Stimulated activated CD8-positive, alpha-beta memory T cell treated with anti-CD3 and anti-CD28 coated beads, Interleukin-2, amount 100 ng/mL, for 48 hours (primary cell): ENCODE results near the gene PFKP.

Source experiments
- DNase-seq, 2 donors: peaks; one replicate each; pipeline ENCODE4 v3.0.0-alpha.2; 2020; ENCODE audit warnings: low read depth in 2 of 2

PFKP gene

DNA sequence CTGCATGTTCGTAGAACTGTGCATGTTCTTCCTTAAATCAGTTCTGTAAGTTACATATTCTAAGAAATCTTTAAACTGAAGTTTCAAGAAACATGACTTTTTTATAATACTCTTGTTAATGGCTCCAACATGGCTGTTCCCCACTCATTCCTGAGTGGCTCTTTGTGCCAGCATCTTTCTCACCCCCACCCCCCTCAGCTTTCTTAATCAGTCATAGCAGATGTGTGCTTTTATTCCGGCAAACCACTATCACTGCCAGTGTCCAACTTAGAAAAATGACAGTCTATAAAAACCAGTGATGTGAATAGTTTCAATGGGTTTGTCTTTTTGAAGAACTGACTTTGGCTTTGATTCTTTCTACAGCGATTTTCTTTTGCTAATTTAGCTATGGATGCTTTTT, 67.7 kb downstream of the PFKP start:
- no peak for DNase-seq

DNA sequence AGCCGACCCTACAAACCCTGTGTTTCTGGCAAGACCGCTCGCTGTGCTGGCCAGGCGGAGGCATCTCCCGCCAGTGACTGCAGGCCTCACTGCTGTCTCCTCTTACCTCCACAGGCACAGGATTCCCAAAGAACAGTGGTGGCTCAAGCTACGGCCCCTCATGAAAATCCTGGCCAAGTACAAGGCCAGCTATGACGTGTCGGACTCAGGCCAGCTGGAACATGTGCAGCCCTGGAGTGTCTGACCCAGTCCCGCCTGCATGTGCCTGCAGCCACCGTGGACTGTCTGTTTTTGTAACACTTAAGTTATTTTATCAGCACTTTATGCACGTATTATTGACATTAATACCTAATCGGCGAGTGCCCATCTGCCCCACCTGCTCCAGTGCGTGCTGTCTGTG, 69.0 kb downstream of the PFKP start:
- DNase-seq: no peak

DNA sequence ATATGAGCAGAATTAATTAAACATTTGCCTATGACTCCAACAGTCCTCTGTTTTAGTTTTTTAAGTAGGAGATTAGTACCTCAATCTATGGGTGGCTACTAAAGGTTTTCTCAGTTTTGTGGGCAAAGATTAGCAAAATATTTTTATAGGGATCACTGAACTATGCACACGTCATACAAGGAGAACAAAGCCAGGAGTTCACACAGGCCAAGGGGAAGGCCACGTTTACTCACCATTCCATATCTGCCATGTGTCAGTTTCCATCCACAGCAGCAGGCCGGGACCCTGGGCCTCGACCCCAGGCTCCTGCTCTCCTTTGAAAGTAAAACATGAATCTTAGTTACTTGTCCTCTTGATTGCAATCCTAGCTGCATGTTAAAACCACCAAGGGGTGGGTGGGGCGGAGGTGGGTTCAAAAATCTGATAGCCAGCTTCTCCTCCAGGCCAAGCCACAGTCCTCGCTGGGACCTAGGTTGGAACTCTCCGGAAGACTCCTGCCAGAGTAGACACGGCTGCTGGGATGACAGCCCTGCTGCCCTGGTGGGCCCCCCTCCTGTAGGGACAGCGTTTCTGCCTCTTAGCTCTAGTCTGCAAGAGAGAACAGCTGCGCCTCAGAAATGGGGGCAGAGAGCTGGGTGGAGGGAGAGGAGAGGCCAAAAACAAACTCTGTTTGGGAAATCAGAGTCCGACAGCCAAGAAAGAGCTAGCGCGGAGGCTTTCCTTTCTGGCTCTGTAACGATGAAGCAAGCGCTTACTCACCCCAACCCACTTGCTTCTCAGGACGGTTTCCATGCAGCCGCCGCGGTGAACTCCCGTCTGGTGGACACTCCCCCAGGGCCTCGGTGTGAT, 69.6 kb downstream of the PFKP start:
- DNase-seq: no peak

DNA sequence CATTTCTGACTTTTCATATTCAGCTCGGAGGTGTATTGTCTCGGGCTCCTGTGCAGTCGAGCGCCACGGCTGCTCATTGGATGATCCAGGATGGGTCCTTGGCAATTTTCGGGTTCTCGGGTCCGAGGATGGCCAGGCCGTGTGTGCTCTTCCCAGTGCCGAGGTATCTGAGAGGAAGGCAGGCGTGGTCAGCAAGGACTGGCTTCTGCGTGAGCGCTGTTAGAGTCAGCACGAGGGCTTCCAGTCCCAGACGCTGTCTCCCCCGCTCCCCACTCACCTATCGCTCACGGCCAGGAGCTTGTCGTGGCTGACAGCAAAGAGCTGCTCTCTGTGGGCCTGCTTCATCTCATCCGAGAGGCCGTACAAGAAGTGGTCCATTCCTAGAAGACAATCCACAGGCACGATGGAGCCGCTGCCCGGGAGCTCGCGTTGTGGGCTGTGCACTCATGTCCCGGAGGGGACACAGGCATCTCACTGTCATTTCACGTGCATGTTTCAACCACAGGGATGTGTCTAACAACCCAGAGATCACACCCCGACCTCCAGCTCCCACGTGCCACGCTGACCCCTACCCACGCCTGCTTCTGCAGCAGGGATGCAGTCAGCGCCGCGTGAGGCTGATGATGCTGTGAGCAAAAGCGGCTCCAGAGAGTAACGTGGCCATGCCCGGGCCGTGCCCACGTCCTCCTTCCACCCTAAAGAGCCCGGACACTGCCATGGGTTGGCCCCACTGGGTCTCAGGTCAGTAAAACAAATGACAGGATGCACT, 70.8 kb downstream of the PFKP start:
- no peak for DNase-seq

GRCh38 chr10:3139216-3139910, 72.0 kb downstream of the PFKP start:
- DNase-seq: no peak

DNA sequence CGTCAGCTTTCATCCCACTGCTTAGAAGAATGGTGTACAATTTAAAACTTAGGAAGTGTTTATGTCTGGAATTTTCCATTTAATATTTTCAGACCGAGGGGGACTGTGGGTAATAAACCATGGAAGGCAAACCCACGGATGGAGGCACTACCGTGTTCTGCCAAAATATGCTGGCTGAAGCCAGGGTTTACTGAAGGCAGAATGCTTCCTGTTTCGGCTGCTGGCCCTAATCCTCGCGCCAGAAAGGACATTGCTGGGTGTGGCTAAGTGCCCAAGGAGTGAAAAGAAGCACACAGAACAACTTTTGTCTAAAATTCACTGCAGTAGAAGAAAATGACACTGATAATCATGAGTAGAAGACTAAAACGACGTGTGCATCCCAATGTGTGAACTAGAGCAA, 72.9 kb downstream of the PFKP start:
- DNase-seq: no peak

DNA sequence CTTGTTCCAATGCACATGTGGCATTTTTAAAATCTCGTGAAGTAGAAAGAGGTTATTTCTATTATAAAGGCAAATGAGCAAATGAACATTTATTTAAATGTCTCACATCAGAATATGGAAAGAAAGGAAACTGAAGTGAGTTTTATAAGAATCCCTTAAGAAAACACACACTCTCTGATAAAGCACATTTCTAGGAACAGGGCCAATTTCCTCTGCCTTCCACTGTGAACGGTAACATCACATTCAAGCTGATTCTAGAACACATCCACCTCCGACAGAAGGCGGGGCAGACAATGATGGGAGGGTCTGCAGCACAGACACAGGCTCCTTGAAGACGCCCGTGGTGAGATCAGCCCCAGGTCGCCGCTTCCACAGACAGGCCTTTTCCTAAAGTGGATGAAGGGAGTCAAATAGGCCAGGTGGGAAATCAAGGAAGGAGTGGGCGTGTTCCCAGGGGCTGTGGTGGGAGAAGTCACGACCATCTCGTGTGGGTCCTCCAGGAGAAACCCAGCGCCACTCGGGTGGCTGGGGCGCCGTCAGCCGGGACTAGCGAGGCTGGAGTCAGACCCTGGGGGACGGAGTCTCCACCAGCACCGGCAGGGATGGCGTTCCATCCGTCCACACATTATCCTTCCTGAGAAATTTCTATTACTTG, 74.1 kb downstream of the PFKP start:
- no peak for DNase-seq

- DNase-seq: no peak
Observed at GRCh38 chr10:3142146-3142875, 75.0 kb downstream of the PFKP start.

GRCh38 chr10:3143366-3143765, 76.0 kb downstream of the PFKP start:
- no peak for DNase-seq

DNA sequence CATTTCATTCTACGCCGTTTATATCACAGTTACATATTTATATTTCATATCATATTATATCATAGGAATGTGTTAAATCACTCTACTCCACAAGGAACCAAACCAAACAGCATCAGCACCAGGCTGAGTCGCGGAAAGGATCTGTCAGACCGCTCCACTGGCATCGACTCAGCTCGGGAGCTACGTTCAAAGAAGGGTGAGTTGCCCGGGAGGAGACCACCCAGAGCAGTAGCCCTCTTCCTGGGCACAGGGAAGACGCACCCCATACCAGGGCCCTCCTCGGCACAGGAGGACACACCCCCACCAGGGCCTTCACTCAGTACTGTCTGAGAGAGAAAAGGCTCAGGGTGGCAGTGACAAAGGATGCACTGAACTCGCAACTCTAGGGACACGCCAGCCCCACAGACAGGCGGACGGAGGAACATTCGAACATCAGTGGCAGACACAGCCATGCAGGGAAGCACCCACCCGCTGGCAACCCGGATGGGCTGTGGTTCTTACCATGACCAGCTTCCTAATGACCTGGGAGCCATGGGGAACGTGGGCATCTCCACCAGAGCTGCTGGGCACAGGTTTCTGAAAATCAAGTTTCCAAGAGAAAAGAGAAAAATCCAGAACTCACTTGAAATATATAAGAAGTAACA, 76.6 kb downstream of the PFKP start:
- DNase-seq: no peak

DNA sequence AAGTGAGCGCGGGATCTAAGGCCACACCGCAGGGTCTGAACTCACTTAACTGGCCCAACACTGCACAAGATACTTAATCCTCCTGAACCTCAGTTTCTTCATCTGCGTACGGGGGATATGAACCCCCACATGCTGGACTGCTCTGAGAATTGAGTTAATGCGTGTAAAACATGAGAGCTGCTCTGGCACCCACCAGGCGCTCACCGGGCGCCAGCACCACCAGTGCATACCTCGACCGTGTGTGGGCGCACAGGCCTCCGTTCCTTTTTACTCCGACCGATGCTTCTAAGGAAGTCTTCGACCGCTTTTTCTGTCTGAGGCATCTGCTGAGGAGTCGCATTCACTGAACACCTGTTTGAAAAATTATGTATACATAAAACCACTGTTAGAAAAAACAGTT, 78.0 kb downstream of the PFKP start:
- no peak for DNase-seq

DNA sequence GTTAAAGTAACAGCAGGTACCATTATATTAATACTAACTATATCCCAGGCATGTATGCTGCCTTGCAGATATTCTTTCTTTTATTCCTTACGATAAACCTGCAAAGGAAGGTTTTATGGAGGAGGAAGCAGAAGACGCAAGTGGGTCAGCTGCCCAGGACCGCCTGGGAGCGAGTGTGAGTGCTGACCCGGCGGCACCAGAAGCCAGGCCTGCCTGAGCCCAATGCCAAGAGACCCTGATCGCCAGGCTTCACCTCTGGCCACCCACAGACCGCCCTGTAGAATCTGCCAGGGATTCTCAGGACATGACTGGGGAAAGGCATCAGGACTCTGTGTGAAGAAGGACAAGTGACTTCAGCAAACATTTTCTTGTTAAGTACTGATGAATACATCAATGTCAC, 78.9 kb downstream of the PFKP start:
- DNase-seq: no peak

- DNase-seq: no peak
Observed at GRCh38 chr10:3147117-3147820, 79.9 kb downstream of the PFKP start.

GRCh38 chr10:3148041-3148440, 80.7 kb downstream of the PFKP start:
- no peak for DNase-seq

GRCh38 chr10:3148994-3149393, 81.6 kb downstream of the PFKP start:
- no peak for DNase-seq

DNA sequence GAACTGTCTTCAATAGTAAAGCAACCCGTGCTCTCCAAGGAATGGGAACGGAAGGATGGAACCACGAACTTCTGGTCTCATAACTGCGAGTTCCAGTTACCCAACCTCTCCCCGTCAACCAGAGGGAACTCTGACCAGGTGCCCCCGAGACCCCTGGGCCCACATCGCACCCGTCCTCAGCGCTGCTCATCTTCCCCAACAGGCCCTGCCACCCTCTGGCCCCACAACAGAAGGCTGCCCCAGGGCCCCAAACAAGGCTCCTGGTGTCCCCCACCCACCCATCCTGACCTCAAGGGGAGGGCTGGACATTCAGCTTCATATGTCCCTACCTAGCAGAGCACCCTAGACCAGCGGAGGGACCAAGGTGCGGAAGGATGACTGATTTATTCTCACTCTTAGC, 82.6 kb downstream of the PFKP start:
- no peak for DNase-seq

DNA sequence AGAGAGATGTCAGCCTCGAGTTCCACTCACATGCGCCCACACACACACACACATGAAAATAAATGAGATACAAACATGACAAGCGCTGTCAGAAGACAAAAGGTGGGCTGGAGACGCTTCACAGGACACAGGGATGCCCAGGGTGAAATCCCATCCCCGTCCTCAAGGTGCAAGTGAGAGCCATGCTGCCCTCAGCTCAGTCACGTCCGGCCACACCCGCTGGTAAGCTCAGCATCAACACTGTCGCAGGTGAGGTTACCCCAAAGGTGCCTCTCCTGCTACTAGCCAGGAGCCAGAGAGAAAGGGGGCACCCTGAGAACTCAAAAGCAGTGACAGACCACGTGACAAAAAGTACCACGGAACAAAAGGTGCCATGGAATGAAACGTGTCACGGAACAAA, 83.0 kb downstream of the PFKP start:
- no peak for DNase-seq

DNA sequence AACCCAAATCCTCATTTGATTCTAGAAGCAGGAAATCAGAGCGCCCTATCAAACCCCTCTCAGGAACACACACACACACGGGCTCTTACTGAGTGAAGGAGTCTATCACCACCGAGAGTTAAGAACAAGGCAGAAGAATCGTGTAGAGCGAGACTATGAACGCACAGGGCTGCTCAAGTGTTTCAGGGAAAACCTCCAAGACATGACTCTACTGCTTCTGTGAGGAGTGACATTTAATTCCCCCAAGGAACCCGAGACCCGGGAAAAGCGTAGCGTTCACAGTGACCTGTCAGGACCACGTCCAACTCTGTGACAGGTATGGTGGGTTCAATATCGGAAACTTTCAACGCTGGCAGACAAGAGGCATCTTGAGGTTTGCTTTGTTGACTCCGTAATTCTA, 83.6 kb downstream of the PFKP start:
- no peak for DNase-seq

DNA sequence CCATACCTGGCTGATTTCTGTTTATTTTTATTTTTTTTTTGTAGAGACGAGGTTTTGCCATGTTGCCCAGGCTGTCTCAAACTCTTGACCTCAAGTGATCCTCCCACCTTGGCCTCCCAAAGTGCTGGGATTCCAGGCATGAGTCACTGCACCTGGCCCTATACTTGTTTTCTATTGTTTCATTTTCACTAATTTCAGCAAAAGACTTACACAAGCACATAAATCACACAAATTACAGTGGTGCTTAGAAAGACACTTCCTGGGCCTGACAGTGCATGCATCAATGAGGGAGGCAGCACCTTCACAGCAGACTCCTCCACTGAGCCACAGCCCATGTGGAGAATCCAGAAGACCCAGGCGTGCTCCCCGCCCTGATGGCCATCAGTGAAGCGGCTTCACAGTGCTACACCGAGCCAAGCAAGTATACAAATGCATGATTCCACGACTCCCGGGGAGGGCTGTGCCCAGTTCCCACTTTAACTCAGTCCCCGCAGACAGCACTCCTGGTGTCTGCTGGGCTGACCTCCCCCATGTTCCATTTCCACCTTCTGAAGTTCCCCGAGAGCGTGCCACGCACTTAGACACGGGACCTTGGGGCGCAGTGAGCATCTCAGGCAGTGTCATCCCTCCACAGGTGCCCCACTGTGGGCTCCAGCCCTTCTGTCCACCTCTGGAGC, 84.7 kb downstream of the PFKP start:
- no peak for DNase-seq

DNA sequence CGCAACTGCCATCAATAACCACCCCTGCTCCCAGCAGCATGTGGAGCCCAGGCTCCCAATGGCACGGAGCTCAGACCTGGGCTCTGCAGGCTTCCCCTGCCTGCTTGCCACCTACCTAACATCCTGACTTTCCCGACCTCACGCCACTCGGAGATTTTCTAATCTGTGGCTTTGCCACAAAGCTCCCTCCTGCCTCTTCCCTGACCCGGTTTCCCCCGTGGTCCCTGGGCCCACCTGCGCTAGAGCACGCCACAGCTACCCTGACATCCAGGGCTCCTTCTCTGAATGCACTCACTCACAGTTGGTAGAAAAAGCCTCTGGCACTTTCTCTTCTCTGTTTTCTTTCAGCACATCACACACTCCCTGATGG, 85.2 kb downstream of the PFKP start:
- no peak for DNase-seq
